D721Med (cell line): ENCODE data around the gene SURF4.

ENCODE experiments used
- DNase-seq: peaks from one replicate; pipeline ENCODE4 v3.0.0; 2011; ENCODE audit warnings: low spot score; ENCODE audit not compliant: insufficient read length
- FAIRE-seq: peaks from 2 replicates; lab custom pipeline; 2011; peaks lifted over from hg19 to GRCh38; lab: Jason Lieb, UNC
- TF ChIP-seq, protein P1 (sequence below): IDR thresholded peaks from 2 replicates; pipeline ENCODE4 v1.5.1; 2012; ENCODE audit warnings: mild to moderate bottlenecking, control low read depth; ENCODE audit not compliant: insufficient read depth; ENCODE audit errors: missing control alignments

The SURF4 gene

DNA sequence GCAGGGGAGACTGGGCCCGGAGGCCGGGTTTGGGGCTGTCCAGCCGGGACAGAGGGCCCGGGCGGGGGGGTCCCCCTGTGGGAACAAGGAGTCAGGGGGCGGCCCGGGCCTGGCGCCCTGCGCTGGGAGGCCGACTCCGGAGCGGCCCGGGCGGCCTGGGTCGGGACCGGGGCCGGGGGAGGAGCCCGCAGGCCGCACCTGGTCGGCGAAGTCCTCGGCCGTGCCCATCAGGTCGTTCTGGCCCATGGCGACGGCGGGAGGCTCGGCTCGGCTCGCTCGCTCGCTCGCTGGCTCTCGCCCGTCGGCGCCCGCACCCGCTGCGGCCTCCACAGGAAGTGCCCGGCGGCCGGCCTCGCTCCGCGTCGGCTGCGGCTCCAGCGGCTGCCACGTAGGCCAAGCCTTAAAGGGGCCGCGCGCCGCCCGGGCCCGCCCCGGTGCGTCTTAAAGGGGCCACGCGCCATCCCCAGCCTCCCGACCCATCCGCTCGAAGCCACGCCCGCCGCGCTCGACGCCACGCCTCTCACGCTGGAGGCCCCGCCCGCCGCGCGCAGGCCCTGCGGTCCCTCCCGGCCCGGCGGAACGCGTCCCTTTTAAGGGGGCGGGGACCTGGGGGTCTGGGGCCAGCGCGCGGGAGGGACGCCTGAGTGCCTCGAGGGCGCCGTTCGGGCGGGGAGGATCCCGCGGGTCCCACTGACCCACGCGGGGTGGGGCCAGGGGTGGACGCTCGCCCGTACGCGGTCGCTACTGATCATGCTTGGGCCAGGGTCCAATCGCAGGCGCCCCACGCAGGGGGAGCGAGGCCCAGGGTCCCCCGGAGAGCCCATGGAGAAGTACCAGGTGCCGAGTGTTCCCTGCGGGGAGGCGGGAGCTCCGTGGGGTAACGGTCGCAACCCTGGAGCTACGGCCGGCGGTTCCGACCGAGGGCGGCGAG is at the start of gene SURF4, which contains the start of gene STKLD1:
SURF4 (minus strand) TSS at position 337 of the 931 bp plus-strand sequence; CDS start at position 246, 91 bp downstream.
STKLD1 (plus strand) TSS at position 643 of the 931 bp plus-strand sequence; CDS start at position 751, 108 bp downstream.
- TF ChIP-seq, protein P1, sequence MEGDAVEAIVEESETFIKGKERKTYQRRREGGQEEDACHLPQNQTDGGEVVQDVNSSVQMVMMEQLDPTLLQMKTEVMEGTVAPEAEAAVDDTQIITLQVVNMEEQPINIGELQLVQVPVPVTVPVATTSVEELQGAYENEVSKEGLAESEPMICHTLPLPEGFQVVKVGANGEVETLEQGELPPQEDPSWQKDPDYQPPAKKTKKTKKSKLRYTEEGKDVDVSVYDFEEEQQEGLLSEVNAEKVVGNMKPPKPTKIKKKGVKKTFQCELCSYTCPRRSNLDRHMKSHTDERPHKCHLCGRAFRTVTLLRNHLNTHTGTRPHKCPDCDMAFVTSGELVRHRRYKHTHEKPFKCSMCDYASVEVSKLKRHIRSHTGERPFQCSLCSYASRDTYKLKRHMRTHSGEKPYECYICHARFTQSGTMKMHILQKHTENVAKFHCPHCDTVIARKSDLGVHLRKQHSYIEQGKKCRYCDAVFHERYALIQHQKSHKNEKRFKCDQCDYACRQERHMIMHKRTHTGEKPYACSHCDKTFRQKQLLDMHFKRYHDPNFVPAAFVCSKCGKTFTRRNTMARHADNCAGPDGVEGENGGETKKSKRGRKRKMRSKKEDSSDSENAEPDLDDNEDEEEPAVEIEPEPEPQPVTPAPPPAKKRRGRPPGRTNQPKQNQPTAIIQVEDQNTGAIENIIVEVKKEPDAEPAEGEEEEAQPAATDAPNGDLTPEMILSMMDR = no peak
- no peak for FAIRE-seq
- DNase-seq = peak; percentile 97

DNA sequence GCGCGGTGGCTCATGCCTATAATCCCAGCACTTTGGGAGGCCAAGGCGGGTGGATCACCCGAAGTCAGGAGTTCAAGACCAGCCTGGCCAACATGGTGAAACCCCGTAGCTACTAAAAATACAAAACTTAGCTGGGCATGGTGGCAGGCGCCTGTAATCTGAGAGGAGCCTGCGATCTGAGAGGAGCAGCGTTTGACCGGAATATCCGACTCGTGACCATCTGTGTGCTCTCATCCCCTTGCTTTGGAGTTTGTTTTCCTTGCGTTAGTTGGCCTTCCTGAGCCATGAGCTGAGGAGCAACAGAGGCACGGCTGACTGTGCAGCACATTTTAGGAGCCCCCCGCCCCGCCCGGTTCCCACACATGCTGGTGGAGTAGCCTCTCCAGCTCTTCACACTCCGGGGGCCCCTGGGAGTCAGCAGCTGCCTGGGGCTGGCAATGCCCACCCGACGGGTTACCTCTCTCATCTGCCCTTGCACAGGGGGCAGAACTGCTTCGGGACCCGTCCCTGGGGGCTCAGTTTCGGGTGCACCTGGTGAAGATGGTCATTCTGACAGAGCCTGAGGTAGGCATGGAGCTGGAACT is 49.3 kb upstream of the SURF4 start:
- no peak for FAIRE-seq
- TF ChIP-seq, protein P1 = no peak
- DNase-seq = no peak

DNA sequence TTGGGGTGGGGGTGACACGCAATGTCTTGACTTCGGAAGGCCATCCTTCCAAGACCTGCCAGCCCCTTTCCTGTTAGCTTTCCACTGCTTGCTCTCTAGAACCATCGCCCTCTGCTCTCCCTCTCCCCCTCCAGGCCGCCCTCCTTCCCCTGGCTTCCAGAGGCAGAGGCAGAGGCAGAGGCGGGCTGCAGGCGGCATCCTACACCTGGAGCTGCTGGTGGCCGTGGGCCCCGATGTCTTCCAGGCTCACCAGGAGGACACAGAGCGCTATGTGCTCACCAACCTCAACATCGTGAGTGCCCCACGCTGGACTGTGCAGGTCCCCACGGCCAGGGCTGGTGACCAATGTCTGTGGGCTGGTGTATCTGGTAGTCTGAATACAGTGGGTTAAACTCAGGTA is 48.3 kb upstream of the SURF4 start:
- no peak for FAIRE-seq
- DNase-seq = no peak
- TF ChIP-seq, protein P1 = no peak

DNA sequence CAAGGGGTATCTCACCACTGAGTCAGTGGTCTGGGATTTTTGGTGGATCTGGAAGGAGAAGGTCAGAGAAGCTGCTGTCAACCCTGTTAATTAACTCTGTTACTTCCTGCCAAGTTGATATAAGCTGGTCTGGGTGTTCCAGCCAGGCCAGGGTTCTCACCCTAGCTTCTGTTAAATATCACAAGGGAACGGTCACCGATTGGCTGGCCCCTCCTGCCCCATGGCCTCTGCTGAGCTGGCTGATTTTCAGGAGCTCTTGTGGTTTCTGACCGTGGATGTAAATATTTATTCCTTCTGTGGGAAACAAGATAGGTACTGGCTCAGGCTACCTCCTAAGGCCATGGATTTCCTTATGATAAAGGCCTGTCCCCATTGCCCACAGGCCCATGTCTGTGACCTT is 47.4 kb upstream of the SURF4 start:
- no peak for DNase-seq
- TF ChIP-seq, protein P1 = no peak
- no peak for FAIRE-seq

DNA sequence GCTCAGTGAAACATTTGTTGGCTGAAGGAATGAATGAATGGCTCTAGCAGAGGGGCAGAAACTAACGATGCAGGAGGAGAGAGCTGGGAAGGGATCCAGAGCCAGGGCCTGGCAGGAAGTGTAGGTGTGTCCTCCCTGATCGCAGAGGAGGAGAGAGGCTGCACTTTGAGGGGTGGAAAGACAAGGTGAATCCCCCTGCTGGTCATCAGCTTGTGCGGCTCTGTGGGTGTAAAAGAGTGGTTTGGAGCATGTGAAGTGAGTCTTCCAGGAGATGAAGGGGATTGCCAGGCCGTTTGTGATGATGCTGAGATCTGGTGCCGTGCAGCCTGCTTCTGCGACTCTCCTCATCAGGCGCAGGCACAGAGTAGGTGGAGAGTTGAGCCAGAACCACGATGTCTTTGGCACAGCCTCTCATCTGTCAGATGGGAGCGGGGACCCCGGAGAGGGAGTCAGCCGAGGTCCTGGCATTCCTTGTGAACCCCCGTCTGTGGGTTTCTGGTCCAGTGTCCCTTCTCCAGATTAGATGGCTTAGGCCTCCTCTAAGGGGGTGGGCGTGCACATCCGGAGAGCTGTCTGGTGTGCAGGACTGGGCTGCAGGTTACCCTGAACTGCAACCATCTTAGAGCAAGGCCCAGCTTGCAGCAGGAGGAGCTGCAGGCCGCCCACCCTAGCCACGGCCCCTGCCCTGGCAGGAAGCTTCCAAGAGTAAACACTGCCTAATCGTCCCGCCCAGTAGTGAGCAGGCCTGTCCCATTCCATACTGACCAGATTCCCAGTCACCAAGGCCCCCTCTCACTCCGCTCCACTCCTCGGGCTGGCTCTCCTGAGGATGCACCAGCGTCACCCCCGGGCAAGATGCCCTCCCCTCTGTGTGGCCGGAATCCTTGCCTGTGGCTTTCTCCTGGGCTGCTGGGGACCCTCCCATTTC is 46.0 kb upstream of the SURF4 start, which contains the start of gene ADAMTS13:
ADAMTS13 (plus strand) TSS at position 753 of the 928 bp plus-strand sequence; CDS start at position 830, 77 bp downstream.
- FAIRE-seq (no peak), DNase-seq (peak; percentile 12)
- TF ChIP-seq, protein P1 = no peak

DNA sequence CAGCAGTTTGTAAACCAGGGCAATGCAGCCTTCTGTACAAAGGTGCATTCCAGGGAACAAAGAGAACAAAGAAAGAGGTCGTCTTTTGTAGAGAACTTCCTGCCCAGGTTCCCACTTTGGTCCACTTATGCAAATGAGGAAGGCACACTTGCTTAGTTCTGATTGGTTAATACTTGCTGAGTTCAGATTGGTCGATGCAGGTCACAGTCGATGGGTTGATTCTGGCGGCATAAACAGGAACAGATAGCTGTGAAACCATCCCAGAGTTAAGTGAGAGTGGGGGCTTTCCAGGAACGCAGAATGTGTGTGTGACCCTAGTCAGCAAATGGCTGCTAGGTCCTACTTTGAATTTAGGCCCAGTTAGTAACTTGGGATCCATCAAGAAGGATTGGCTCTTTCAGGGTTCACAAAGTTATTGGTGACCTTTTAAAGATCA is 44.5 kb upstream of the SURF4 start:
- DNase-seq (no peak), FAIRE-seq (no peak)
- TF ChIP-seq, protein P1 = no peak
